ENCODE results near the gene TIAM2. TPM values are rescaled to one million over a fixed set of nuclear protein-coding genes. Genes with fewer than 3 reads are reported as not detected.

The TIAM2 gene
- total and polyA plus RNA-seq, 9 of the 15 experiments (the other 6 are each of a cell fraction or from before 2014, with no cell fraction given): 0.73 to 6.5 (median 4.3) TPM

DNA sequence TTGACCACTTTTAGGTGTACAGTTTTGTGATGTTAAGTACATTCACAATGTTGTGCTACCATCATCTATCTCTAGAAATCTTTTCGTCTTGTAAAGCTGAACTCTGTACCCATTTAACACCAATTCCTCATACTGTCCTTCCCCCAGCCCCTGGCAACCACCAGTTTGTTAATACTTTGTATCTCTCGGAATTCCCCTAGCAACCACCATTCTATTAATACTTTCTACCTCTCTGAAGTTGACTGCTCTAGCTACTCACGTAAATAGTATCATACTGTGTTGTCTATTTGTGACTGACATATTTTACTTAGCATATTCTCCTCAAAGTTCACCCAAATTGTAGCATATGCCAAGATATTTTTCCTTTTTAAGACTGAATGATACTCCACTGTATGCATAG, 186.4 kb downstream of the TIAM2 start:
- ChIA-PET CTCF (ENCODE audit: low intra/inter-chr PET ratio) (no interaction called here), POLR2A (no interaction called here)
- intact Hi-C loops (cut with micrococcal nuclease) (no loop called here), in situ Hi-C loops (cut with MboI) (no loop called here)
- TF ChIP-seq TBL1XR1 (IDR thresholded peaks at IDR 0.05; ENCODE audit: low read length in 2 of 2) (no peak), BRF1 (IDR thresholded peaks at IDR 0.05; ENCODE audit: borderline replicate concordance, extremely low read depth, insufficient read length) (no peak), JUND (IDR thresholded peaks at IDR 0.05; ENCODE audit: borderline replicate concordance, low read depth, low read length) (no peak), JUND (tag; IDR thresholded peaks at IDR 0.05; ENCODE audit: borderline replicate concordance, low read depth, low read length) (no peak), TAF7 (tag; IDR thresholded peaks at IDR 0.05) (no peak), HMG20A (CRISPR knock-in tag; conservative IDR thresholded peaks at IDR 0.05) (no peak), RUNX1 (IDR thresholded peaks at IDR 0.05; ENCODE audit: low read depth) (no peak), NR3C1 (CRISPR knock-in tag; IDR thresholded peaks at IDR 0.05) (no peak)
- TF ChIP-seq, protein P1, sequence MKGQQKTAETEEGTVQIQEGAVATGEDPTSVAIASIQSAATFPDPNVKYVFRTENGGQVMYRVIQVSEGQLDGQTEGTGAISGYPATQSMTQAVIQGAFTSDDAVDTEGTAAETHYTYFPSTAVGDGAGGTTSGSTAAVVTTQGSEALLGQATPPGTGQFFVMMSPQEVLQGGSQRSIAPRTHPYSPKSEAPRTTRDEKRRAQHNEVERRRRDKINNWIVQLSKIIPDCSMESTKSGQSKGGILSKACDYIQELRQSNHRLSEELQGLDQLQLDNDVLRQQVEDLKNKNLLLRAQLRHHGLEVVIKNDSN (CRISPR knock-in tag; IDR thresholded peaks at IDR 0.05): no peak
- TF ChIP-seq, protein P2, sequence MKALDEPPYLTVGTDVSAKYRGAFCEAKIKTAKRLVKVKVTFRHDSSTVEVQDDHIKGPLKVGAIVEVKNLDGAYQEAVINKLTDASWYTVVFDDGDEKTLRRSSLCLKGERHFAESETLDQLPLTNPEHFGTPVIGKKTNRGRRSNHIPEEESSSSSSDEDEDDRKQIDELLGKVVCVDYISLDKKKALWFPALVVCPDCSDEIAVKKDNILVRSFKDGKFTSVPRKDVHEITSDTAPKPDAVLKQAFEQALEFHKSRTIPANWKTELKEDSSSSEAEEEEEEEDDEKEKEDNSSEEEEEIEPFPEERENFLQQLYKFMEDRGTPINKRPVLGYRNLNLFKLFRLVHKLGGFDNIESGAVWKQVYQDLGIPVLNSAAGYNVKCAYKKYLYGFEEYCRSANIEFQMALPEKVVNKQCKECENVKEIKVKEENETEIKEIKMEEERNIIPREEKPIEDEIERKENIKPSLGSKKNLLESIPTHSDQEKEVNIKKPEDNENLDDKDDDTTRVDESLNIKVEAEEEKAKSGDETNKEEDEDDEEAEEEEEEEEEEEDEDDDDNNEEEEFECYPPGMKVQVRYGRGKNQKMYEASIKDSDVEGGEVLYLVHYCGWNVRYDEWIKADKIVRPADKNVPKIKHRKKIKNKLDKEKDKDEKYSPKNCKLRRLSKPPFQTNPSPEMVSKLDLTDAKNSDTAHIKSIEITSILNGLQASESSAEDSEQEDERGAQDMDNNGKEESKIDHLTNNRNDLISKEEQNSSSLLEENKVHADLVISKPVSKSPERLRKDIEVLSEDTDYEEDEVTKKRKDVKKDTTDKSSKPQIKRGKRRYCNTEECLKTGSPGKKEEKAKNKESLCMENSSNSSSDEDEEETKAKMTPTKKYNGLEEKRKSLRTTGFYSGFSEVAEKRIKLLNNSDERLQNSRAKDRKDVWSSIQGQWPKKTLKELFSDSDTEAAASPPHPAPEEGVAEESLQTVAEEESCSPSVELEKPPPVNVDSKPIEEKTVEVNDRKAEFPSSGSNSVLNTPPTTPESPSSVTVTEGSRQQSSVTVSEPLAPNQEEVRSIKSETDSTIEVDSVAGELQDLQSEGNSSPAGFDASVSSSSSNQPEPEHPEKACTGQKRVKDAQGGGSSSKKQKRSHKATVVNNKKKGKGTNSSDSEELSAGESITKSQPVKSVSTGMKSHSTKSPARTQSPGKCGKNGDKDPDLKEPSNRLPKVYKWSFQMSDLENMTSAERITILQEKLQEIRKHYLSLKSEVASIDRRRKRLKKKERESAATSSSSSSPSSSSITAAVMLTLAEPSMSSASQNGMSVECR (CRISPR knock-in tag; IDR thresholded peaks at IDR 0.05): no peak
- TF ChIP-seq, protein P3, sequence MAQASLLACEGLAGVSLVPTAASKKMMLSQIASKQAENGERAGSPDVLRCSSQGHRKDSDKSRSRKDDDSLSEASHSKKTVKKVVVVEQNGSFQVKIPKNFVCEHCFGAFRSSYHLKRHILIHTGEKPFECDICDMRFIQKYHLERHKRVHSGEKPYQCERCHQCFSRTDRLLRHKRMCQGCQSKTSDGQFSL (CRISPR knock-in tag; IDR thresholded peaks at IDR 0.05): no peak
- TF ChIP-seq, protein P3 (tag; IDR thresholded peaks at IDR 0.05): no peak
- peaks cover 30 to 38% of the 10 kb centered on the region in 2 experiments for H3K27me3 ChIP-seq (ENCODE audit: control insufficient read depth in 2 of 2, insufficient read depth in 2 of 2, low read length in 2 of 2)
- H3K9me1 ChIP-seq (ENCODE audit: control insufficient read depth, insufficient read depth, low read length): no peaks in the 10 kb centered on the region
- no peaks in the 10 kb centered on the region for H3K79me2 ChIP-seq (ENCODE audit: control insufficient read depth, insufficient read depth, low read length)
- no peak overlapping the region for H3K27ac ChIP-seq (ENCODE audit: extremely low read depth, low read depth, low read length)
- H2AFZ ChIP-seq (ENCODE audit: low read depth, low read length): no peak overlapping the region
- no peaks in the 10 kb centered on the region for H3K36me3 ChIP-seq (ENCODE audit: control insufficient read depth, insufficient read depth, low read length)
- H4K20me1 ChIP-seq (replicated peaks; ENCODE audit: control insufficient read depth, insufficient read depth, low read length): no peaks in the 10 kb centered on the region
- ATAC-seq (no peak), DNase-seq (ENCODE audit: extremely low read depth in 1 of 4, low spot score in 3 of 4) (no peak), FAIRE-seq (no peak)
- H3K4me1 ChIP-seq (replicated peaks in 1 of 2; ENCODE audit: control insufficient read depth in 2 of 2, insufficient read depth in 2 of 2, low read length in 2 of 2): no peaks in the 10 kb centered on the region; a peak in 1 of 5 replicates
- WGBS (ENCODE audit: insufficient coverage, low coverage, missing lambda C conversion rate): 0% methylated on average over 3 of the region's 3 CpGs
- H3K4me3 ChIP-seq: no peak overlapping the region
- no peak overlapping the region for H3K9ac ChIP-seq (ENCODE audit: insufficient read depth in 1 of 2, low read depth in 2 of 2, low read length in 2 of 2)
- H3K9me3 ChIP-seq (replicated peaks; ENCODE audit: control insufficient read depth, insufficient read depth, low read depth, low read length): no peaks in the 10 kb centered on the region
- no peak overlapping the region for H3K4me2 ChIP-seq (ENCODE audit: insufficient read depth, low read length)
- no TSS peak for BruUV-seq (replicated peaks)

Measured in K562 (cell line).